HG03575 (cell line): ENCODE data around the gene SHLD1.
"Not testable (repeated sequence)": the region's sequence is repeated elsewhere in the genome, so short reads cannot be mapped to it uniquely, and the experiment has no call there.

Source experiments
- ATAC-seq: cut with Tn5 transposase; IDR thresholded peaks from one replicate; pipeline ENCODE4 v1.9.1; 2021; ENCODE audit not compliant: unreplicated experiment, insufficient number of reproducible peaks, low FRiP score; ENCODE audit errors: extremely low read depth

The SHLD1 gene

DNA sequence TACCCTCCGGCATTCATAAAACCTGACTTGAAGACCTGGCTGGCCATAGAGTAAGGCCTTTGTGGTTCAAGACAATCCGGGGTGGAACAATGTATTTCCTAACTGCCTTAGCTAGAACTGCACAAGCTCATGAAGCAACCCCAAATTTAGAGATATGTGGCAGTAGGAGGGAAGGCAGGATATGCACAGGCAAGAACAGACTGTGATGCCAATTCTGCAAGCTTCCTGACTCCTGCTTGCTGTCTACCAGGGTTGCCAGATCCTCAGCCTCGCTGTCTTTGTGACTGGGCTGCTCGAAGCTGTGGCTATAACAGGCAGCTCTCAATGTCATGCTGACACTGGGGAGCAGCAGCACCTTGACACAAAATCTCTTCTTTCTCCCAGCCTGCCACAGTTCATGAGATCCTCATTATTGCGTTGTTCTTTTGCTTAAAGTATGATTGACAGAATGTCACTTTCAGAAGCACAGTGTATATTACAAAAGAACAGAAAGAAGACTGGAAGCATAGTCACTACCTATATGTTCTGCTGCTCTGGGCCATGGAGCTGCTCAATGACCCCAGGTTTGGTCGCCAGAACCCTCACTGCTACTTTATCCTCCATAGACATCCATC lies 18.3 kb upstream of the SHLD1 start:
- ATAC-seq = no peak

- no peak for ATAC-seq
Measured at GRCh38 chr20:5734602-5735001, 15.6 kb upstream of the SHLD1 start.

GRCh38 chr20:5735845-5736510 lies 14.2 kb upstream of the SHLD1 start:
- no peak for ATAC-seq

DNA sequence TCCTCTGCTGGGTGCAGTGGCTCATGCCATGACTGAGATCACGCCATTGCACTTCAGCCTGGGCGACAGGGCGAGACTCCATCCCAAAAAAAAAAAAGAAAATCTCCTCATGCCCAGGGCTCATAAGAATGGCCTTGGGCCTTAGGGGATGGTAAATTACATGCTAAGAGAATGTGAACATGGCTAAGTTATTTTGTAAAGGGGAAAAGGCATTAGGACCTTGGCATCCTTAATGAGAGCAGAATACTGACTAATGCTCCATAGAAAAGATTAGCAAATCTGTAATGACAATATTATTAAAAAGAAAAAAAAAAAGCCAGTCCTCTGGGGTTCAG lies 12.6 kb upstream of the SHLD1 start:
- no peak for ATAC-seq

DNA sequence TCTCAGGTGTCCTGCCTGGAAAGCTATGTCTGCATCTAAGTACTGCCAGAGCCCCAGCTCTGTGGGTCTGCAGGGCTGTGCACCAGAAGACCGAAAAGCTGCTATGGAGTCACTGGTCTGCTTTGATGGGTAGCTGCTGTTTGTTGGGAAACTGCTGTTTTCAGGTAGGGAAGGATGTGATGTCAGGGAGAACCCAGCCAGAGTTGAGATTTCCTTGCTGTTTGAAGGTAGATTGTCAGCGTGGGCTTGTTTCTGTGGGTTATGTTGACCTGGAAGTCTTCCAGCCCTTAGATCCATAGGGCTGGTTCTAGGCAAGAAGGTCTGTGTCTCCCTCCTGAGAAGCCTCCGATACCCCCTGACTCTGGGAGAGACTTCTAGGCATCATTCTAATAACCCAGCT lies 12.2 kb upstream of the SHLD1 start:
- no peak for ATAC-seq

- ATAC-seq = not testable (repeated sequence)
Measured at GRCh38 chr20:5740643-5741042, 9.6 kb upstream of the SHLD1 start.

- ATAC-seq = no peak
Measured at GRCh38 chr20:5741089-5741488, 9.1 kb upstream of the SHLD1 start.

DNA sequence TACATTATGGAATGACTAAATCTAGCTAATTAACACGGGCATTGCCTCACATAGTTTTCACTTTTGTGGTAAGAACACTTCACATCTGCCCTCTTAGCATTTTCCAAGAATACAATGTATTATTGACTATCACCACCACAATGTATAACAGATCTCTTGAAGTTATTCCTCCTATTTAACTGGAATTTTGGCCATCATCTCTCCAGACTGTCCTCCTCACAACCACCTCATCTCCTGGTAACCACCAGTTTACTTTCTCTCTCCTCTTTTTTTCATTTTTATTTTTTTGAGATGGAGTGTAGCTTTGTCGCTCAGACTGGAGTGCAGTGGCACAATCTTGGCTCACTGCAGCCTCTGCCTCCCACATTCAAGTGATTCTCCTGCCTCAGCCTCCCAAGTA lies 8.2 kb upstream of the SHLD1 start:
- no peak for ATAC-seq

GRCh38 chr20:5745416-5746030 lies 4.7 kb upstream of the SHLD1 start:
- no peak for ATAC-seq

GRCh38 chr20:5746064-5746463 lies 4.1 kb upstream of the SHLD1 start:
- ATAC-seq = no peak

DNA sequence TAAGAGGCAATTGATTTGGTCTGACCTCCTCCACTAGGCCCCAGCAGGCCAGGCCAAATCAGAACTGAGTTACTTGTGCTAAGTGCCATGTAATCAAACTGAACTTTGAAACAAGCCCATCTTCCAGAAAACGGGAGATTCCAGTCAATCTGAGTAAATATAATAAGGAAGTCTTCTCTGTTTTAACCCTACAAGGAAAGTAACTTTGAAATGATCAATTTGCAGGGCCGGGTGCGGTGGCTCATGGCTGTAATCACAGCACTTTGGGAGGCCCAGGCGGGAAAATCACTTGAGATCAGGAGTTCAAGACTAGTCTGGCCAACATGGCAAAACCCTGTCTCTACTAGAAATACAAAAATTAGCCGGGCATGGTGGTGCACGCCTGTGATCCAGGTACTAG lies 2.0 kb upstream of the SHLD1 start:
- no peak for ATAC-seq

DNA sequence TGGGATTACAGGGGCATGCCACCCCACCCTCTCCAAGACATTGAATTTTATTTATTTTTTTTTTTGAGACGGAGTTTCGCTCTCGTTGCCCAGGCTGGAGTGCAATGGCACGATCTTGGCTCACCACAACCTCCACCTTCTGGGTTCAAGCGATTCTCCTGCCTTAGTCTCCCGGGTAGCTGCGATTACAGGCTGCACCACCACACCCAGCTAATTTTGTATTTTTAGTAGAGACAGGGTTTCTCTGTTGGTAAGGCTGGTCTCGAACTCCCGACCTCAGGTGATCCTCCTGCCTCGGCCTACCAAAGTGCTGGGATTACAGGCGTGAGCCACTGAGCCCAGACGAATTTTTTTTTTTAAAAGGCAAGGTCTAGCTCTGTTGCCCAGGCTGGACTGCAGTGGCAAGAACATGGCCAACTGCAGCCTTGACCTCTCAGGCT lies 669 bp upstream of the SHLD1 start:
- ATAC-seq = not testable (repeated sequence)

GRCh38 chr20:5751856-5752255 lies 1.7 kb downstream of the SHLD1 start:
- ATAC-seq = no peak

DNA sequence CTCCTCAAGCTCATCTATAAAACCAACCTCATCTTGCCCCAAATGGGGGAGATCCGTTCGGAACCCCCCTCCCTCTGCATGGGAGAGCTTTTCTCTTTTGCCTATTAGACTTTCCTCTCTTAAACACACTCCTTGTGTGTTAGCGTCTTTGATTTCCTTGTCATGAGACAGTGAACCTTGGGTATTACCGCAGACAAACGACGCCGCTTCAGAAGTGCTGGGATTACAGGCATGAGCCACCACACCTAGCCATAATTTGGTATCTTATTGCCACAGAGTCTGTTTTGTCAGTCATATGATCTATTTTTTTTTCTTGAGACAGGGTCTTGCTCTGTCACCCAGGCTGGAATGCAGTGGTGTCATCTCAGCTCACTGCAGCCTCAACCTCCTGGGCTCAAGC lies 3.6 kb downstream of the SHLD1 start:
- no peak for ATAC-seq

- no peak for ATAC-seq
Measured at GRCh38 chr20:5757949-5758348, 7.7 kb downstream of the SHLD1 start.

DNA sequence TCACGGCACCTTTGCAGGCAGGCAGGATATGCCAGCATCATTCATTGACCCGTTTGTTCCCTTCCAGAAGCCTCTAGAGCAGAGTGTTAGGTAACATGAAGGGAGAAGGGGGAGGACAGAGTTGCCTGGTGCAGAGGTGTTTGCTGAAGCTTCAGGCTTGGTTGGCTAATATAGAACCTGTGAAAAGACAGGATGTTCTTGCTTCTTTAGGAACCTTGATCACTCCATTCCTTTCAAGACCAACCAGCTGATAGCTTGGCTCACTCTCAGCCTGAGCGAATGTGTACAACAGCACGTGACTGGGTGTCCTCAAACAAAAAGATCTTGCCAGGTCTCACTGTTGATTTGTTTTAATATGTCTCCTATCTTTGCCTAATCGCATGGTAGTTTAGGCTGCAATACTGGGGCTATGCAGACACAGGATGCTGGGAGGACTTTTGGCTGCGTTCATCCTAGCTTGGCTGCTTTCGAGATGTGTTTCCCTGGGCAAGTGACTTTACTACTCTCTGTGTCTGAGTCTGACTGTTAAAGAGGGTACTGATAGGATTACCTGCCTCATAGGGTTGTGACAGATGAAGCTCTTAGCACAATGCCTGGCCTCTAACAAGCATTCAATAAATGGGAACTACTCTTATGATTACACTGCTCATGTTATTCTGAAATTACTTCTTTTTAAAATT lies 16.0 kb downstream of the SHLD1 start:
- no peak for ATAC-seq

GRCh38 chr20:5767493-5768098 lies 17.4 kb downstream of the SHLD1 start:
- no peak for ATAC-seq

GRCh38 chr20:5770231-5770986 lies 20.2 kb downstream of the SHLD1 start:
- ATAC-seq = no peak

- ATAC-seq = no peak
Measured at GRCh38 chr20:5770987-5771318, 20.8 kb downstream of the SHLD1 start.
